ENCODE measurements around the gene DCST2.

GRCh38 chr1:155081472-155082300, 48.1 kb upstream of the DCST2 start:
- TF ChIP-seq CTCF (IDR thresholded peaks at IDR 0.05): no peak
- no peak for TF ChIP-seq POLR2A (IDR thresholded peaks at IDR 0.05)
